ENCODE data around the gene DZIP1.

Gene DZIP1

DNA sequence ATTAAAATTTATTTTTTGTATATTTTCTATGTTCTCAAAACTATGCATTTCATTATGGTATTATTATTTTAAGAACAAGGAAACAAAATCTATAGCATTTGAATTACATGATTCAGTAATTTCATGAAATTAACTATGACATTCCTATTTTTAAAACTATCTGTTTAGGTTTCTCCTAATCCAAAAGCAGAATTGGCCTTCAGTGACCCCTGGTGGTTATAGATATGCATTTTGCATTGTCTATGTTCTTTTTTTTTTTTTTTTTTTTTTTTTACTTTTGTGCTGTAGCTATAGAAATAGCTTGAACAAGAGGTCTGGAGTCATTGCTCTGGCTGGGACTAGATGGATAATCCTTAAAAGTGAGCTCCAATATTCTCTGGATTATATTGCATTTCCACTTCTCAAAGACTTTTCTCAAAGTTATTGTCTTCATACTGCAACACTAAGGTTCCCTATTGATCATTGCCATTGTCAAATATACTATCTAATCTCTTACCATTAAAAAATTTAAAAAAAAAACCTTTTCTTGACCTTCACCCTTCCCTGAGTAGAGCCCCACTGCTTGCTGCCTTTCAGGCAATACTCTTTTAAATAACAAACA lies 16.6 kb upstream of the DZIP1 start:
- Histone ChIP-seq H3K27me3 (ENCODE audit: low read depth, low read length) (no peaks in the 10 kb centered on the region), H3K4me1 (ENCODE audit: low read length) (no peaks in the 10 kb centered on the region), H3K9ac (ENCODE audit: low read length) (no peak overlapping the region), H2AFZ (ENCODE audit: low read depth, low read length) (no peak overlapping the region), H3K4me3 (ENCODE audit: low read length) (no peak overlapping the region), H3K4me2 (ENCODE audit: low read length) (no peak overlapping the region), H3K27ac (ENCODE audit: low read length) (no peak overlapping the region), H3K36me3 (replicated peaks; ENCODE audit: low read depth, low read length) (no peaks in the 10 kb centered on the region), H3K79me2 (ENCODE audit: low read length) (no peaks in the 10 kb centered on the region), H3K9me3 (ENCODE audit: insufficient read depth, low read length) (peaks cover 3% of the 10 kb centered on the region; the same call in 1 of the 2 replicates), H4K20me1 (ENCODE audit: insufficient read depth, low read length) (no peaks in the 10 kb centered on the region)
- TF ChIP-seq EZH2phosphoT487 (IDR thresholded peaks at IDR 0.05; ENCODE audit: low read depth): no peak
- TF ChIP-seq, protein P1, sequence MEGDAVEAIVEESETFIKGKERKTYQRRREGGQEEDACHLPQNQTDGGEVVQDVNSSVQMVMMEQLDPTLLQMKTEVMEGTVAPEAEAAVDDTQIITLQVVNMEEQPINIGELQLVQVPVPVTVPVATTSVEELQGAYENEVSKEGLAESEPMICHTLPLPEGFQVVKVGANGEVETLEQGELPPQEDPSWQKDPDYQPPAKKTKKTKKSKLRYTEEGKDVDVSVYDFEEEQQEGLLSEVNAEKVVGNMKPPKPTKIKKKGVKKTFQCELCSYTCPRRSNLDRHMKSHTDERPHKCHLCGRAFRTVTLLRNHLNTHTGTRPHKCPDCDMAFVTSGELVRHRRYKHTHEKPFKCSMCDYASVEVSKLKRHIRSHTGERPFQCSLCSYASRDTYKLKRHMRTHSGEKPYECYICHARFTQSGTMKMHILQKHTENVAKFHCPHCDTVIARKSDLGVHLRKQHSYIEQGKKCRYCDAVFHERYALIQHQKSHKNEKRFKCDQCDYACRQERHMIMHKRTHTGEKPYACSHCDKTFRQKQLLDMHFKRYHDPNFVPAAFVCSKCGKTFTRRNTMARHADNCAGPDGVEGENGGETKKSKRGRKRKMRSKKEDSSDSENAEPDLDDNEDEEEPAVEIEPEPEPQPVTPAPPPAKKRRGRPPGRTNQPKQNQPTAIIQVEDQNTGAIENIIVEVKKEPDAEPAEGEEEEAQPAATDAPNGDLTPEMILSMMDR (IDR thresholded peaks at IDR 0.05; ENCODE audit: low read depth, low read length): peak; percentile 58

- Histone ChIP-seq H3K4me1 (ENCODE audit: low read length) (no peaks in the 10 kb centered on the region), H3K4me2 (ENCODE audit: low read length) (no peak overlapping the region), H3K9ac (ENCODE audit: low read length) (no peak overlapping the region), H3K27ac (ENCODE audit: low read length) (no peak overlapping the region), H3K9me3 (ENCODE audit: insufficient read depth, low read length) (peaks cover 3% of the 10 kb centered on the region; the same call in 1 of the 2 replicates), H3K79me2 (ENCODE audit: low read length) (no peaks in the 10 kb centered on the region), H2AFZ (ENCODE audit: low read depth, low read length) (no peak overlapping the region), H3K4me3 (ENCODE audit: low read length) (no peak overlapping the region), H4K20me1 (ENCODE audit: insufficient read depth, low read length) (no peaks in the 10 kb centered on the region), H3K36me3 (replicated peaks; ENCODE audit: low read depth, low read length) (no peaks in the 10 kb centered on the region), H3K27me3 (ENCODE audit: low read depth, low read length) (no peaks in the 10 kb centered on the region)
- no peak for TF ChIP-seq EZH2phosphoT487 (IDR thresholded peaks at IDR 0.05; ENCODE audit: low read depth)
- TF ChIP-seq, protein P1 (IDR thresholded peaks at IDR 0.05; ENCODE audit: low read depth, low read length): no peak
Observed at GRCh38 chr13:95659500-95659899, 15.0 kb upstream of the DZIP1 start.

- H3K36me3 ChIP-seq (replicated peaks; ENCODE audit: low read depth, low read length): no peaks in the 10 kb centered on the region
- TF ChIP-seq EZH2phosphoT487 (IDR thresholded peaks at IDR 0.05; ENCODE audit: low read depth): no peak
- TF ChIP-seq, protein P1 (IDR thresholded peaks at IDR 0.05; ENCODE audit: low read depth, low read length): no peak
- no peak overlapping the region for H3K4me2 ChIP-seq (ENCODE audit: low read length)
- H2AFZ ChIP-seq (ENCODE audit: low read depth, low read length): no peak overlapping the region
- H3K27ac ChIP-seq (ENCODE audit: low read length): no peak overlapping the region
- 0 out of 2 replicates have a peak, but pooled peaks cover 5% of the 10 kb centered on the region for H3K4me1 ChIP-seq (ENCODE audit: low read length)
- H3K9me3 ChIP-seq (ENCODE audit: insufficient read depth, low read length): peaks cover 3% of the 10 kb centered on the region; the same call in 1 of the 2 replicates
- no peak overlapping the region for H3K9ac ChIP-seq (ENCODE audit: low read length)
- no peaks in the 10 kb centered on the region for H4K20me1 ChIP-seq (ENCODE audit: insufficient read depth, low read length)
- H3K79me2 ChIP-seq (ENCODE audit: low read length): no peaks in the 10 kb centered on the region
- no peak overlapping the region for H3K4me3 ChIP-seq (ENCODE audit: low read length)
- peaks cover 6% of the 10 kb centered on the region for H3K27me3 ChIP-seq (ENCODE audit: low read depth, low read length)
Observed at GRCh38 chr13:95656386-95657015, 12.0 kb upstream of the DZIP1 start.

GRCh38 chr13:95652821-95653220 lies 8.3 kb upstream of the DZIP1 start:
- H3K4me3 ChIP-seq (ENCODE audit: low read length): no peak overlapping the region

More at GRCh38 chr13:95652821-95653220, 8.3 kb upstream of the DZIP1 start:
- no peak for TF ChIP-seq EZH2phosphoT487 (IDR thresholded peaks at IDR 0.05; ENCODE audit: low read depth)
- TF ChIP-seq, protein P1 (IDR thresholded peaks at IDR 0.05; ENCODE audit: low read depth, low read length): no peak
- Histone ChIP-seq H3K9me3 (ENCODE audit: insufficient read depth, low read length) (no peaks in the 10 kb centered on the region), H3K27ac (ENCODE audit: low read length) (no peak overlapping the region), H3K27me3 (ENCODE audit: low read depth, low read length) (peaks cover 6% of the 10 kb centered on the region), H4K20me1 (ENCODE audit: insufficient read depth, low read length) (no peaks in the 10 kb centered on the region), H3K4me2 (ENCODE audit: low read length) (0 out of 2 replicates have a peak overlapping the region, but pooled peaks have one; percentile 5), H3K4me1 (ENCODE audit: low read length) (0 out of 2 replicates have a peak, but pooled peaks cover 5% of the 10 kb centered on the region), H2AFZ (ENCODE audit: low read depth, low read length) (no peak overlapping the region), H3K36me3 (replicated peaks; ENCODE audit: low read depth, low read length) (no peaks in the 10 kb centered on the region), H3K9ac (ENCODE audit: low read length) (no peak overlapping the region), H3K79me2 (ENCODE audit: low read length) (no peaks in the 10 kb centered on the region)
